Eye (tissue), 1 donor: ENCODE results near the gene PKNOX2.
A peak's percentile ranks its signal among the peaks of the same experiment; 100 is the strongest.

ENCODE experiments used
- DNase-seq: peaks from one replicate; pipeline ENCODE4 v3.0.0-alpha.2; 2015

The PKNOX2 gene

GRCh38 chr11:125390946-125391345 is 226.4 kb downstream of the PKNOX2 start:
- no peak for DNase-seq

- no peak for DNase-seq
Measured at GRCh38 chr11:125393331-125393730, 228.8 kb downstream of the PKNOX2 start.

DNA sequence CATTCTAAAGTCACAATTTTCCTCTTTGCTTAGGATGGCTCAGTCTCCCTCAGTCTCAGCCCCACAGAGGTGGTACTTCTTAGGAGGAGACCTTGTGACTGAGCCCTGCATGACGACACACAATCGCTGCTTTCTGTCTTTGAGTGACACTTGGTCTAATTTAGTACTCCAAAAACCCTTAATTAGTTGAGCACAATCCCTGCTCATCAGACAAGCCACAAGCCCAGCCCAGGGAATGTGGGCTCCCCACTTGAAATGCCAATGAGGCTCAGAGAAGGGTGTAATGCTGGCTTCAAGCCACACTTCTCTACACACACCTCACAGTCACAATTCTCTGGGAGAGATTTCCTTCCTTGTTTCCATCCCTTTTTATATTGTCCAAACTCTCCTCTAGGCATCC is 229.7 kb downstream of the PKNOX2 start:
- DNase-seq = peak; percentile 63

DNA sequence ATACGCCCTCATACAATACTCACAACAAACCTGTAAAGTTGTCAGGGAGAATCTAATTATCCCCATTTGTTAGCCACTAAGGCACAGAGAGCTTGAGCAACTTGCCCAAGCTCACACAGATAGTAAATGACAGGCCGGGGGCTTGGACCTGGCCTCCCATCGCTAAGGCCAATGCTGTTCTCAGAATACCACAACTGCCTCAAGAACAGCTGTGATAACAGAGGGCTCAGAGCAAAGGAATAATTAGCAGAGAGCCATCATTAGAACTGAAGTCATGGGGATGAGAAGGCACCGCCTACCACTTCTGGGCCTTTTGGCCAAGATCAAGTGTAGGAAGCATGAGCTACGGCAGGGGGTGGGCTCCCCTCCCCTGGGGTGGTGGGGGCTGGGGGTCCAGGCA is 232.9 kb downstream of the PKNOX2 start:
- no peak for DNase-seq

DNA sequence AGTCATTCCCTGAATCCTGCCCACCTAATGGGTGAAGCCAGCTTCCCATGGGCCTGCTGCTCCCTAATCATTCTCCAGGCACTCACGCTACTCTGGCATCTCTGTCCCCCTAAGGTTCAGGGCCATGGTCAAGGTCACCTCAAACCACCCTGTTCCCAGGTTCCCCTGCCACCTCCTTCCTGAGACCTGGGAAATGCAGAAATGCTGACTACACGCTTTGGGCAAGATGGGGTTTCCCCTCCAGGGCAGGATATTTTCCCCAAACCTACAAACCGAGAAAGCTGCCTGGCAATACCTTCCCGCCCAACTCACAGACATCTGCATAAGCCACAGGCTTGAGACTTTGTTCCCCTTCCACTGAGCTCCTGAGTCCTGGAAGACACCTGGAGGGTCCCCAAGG is 233.9 kb downstream of the PKNOX2 start:
- no peak for DNase-seq

DNA sequence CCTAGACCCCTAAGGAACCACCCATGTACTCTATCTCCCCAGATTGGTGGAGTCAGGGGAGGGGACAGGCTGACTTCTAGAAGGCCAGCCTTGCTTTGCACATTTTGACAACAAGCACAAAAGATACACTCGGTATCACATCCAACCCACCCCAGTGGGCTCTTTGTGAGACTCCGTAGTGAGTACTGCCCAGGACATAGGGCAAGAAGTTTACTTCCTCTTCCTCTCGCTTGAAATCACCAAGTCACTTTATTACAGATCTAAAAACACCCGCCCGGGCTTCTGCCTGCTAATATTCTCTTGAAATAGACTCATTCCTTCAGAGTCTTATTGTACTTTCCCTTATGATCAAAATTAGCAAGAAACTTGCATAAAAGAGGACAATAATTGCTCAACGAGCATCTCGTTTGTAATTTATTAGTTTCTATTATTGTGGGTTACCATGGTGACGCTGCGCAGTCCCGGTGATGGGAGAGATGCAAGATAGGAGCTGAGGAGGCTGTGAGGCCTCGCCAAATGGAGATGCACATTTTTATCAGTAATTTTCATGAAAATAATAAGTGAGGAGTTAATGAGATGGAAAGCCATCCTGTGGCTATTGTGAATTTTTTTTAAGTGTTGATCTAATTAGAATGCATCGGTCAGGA is 234.6 kb downstream of the PKNOX2 start:
- no peak for DNase-seq

- DNase-seq = no peak
Measured at GRCh38 chr11:125399945-125400344, 235.4 kb downstream of the PKNOX2 start.

GRCh38 chr11:125401235-125401634 is 236.7 kb downstream of the PKNOX2 start:
- no peak for DNase-seq

GRCh38 chr11:125401746-125402145 is 237.2 kb downstream of the PKNOX2 start:
- peak; percentile 79 for DNase-seq

DNA sequence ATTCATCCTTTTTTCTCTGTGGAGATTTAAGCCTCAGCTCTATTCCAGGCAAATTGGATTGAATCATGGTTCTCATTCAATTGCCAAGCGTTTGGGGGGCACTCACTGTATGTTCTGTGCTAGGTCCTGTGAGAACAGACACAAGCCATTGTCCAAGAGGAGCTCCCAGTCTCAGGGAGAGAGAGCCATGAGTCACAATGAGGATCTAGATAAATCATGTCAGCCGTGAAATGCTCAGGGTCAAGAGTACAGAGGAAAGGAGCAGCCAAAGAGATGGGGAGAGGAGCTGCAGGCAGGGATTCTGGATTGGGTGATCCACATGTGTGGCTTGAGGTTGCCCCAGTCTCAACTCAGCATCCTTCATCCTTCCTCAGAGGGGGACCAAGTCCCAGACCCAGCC is 237.9 kb downstream of the PKNOX2 start:
- peak; percentile 55 for DNase-seq

DNA sequence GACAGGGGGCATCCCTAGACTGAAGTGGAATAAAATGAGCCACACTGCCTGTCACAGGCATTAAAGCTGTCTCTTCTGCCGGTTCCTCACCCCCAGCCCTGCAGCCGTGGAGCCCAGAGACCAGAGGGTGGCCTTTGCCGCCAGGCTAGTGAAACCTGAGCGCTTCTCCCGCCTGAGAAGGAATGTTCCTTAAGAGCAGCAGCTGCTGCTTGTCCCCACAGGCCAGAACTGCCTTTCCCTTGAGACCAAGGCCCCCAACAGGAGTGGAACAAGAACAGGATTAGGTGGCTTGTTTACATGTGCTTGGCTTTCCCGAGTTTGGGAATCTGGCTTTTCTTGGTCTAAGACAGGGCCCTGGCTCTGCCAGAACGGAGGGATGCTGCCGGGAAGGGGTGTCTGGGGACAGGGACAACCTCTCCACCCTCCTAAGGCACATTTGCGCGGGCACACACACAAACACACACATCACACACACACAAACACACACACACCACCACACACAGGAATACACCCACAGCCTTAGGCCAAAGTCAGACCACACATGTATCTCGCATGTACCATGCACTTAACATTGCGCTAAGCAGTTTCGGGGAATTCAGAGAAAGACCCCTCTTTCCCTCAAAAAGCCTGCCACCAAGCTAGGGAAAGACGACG is 239.7 kb downstream of the PKNOX2 start:
- peak; percentile 70 for DNase-seq

DNA sequence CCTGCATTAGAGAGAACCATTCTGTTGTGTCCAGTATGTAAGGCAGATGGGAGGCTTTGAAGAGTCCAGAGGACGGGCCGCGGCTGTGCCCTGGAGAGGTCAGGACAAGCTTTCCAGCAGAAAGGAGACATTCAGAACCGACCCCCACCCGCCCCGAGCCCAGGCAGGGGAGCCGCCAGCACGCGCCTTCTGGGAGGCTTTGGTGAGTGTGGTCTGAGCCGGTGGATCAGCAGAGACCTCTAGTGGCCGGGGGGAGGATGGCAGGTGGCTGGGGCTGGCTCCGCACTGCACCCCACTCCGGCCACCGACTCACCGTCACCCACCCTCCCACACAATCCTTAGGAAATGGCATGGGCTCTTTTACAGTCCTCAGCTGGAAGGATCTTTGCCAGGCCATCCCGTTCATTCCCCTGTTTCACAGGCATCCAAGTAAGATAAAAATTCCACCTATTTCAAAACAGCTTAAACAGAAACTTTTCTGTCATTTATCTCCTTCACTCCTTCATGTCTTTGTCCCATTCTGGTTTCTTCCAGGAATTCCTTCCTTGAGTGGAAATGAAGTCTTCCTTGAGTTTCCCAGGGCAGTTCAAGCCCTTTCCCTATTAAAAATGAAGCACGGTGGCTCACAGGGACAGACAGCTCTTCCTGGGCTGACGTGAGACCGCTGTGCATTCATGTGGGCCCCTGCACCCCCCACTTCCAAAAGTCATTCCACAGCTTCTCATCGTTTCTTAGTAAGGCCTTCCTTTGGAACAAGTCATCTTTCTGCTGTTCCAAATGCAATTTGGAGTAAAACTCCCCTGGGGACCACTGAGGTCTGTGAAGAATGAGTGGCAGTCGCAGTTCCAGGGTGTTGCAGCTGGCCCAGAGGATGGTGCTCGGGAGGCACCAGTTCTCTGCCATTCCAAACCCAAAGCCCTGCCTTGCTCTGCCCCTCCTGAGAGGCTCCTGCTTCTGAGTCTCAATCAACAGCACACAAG is 240.6 kb downstream of the PKNOX2 start:
- DNase-seq = peak; percentile 90

- DNase-seq = no peak
Measured at GRCh38 chr11:125407046-125407445, 242.5 kb downstream of the PKNOX2 start.

DNA sequence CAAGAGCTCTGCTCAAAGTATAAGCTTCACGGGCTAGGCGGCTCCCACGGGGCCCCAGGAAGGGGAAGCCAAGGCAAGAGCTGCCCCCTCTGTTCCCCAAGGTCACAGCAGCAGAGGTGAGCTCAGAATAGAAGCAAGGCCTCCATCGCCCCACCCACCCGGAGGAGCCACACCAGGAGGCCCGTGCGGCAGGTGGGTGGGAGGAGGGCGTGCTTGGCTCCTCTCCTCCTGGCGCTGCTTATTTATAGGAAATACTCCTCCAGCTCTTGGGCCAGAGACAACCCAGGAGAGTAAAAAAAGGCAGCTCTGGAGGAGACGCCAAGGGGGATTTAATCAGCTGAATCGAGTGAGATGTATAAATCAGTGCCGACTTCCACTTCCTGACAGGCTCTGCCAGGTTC is 243.8 kb downstream of the PKNOX2 start:
- DNase-seq = no peak

DNA sequence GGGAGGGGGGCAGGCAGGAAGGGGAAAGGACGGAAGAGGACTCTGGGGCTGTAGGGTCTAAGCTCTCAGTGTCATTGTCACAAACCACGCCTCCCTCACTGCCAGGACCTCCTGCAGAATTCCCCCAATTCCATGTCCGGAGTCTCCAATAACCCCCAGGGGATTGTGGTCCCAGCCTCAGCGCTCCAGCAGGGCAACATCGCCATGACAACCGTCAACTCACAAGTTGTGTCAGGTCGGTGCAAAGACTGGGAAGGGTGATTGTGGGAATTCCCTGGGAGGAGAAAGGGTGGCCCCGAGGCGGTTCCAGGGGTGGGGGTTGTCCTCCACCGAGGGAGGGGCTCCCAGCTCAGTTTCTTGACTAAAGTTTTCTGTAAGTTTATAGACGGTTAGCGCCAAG is 245.5 kb downstream of the PKNOX2 start:
- peak; percentile 64 for DNase-seq

DNA sequence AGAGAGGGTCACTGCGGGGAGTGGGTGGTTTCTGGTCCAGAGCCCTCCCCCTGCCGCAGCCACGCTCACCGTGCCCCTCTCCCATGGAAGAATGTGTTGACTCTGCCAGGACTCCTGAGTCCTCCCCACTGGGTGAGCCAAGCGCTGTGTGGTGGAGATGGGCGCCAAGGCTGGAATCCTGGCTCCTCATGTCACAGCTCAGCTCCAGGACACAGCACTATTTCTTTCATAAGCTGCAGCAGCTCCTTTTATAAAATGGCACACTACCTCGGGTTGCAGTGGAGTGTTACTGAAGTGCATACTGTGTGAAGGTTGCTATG is 247.6 kb downstream of the PKNOX2 start:
- no peak for DNase-seq

DNA sequence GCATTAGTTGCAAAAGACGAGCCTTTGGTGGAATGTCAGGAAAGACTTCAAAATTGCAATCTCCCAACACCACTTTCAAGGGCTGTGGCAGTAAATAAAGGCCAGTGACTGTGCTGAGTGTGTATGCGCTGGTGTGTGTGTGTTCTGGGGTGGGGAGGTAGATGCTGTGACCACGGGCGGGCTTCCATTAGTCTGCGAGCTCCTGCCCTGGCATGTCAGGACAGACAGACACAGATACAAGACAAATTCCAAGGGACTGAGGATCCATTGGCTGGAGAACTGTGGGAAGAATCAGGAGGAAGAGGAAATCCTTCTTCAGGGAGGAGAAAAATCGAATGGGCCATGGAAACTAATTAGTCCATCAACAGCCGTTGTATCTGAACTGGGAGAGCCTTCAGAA is 248.0 kb downstream of the PKNOX2 start:
- no peak for DNase-seq

DNA sequence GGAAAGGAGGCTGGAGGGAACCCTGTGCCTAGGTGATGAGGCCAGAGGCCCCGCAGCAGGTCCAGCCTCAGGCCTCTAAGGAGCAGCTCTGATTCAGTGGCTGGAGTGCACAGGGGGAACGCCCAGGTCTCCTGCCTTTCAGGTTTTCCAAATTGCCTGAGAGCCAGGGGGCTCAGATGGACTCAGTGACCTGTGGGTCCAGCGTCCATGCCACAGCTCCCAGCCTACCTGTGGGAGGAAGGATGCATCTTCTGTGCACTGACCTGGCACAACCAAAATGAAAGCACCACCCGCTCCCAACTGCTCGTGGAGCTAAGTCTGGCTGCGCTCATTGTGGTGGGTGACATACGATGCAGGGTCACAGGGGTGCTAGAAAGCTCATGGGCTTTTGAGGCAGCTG is 248.7 kb downstream of the PKNOX2 start:
- DNase-seq = no peak

- DNase-seq = no peak
Measured at GRCh38 chr11:125414121-125414520, 249.6 kb downstream of the PKNOX2 start.

GRCh38 chr11:125416981-125417935 is 252.7 kb downstream of the PKNOX2 start:
- DNase-seq = no peak

GRCh38 chr11:125418396-125418795 is 253.8 kb downstream of the PKNOX2 start:
- DNase-seq = no peak

DNA sequence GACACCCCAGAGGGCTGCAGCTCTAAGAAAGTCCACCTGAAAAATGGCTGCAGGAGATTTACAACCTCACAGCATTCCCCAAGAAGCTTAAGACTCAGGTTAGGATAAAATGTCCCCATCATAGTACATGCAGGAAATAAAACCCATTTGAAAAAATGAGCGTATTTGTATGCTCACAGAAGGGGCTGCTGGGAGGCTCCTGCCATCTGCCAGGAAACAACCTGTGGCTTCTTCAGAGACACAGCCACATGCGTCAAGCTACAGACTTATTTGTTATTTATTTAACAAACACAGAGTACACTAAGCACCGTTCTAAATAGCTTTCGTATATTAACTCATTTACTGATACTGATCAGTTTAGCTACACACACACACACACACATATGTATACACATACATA is 258.1 kb downstream of the PKNOX2 start:
- no peak for DNase-seq
